Activated T-helper 2 cell treated with anti-CD3 and anti-CD28 coated beads, Interferon-gamma antibody, Interleukin-2, Interleukin-4, amounts not matched to agents 10 μg/mL and 5 μg/mL and 100 μg/mL, durations not matched to agents 14 hours and 24 hours and 36 hours (primary cell): ENCODE measurements around the gene RGL2. TPM values are rescaled to one million over a fixed set of nuclear protein-coding genes. Genes with fewer than 3 reads are reported as not detected.

ENCODE experiments used
- DNase-seq: peaks from one replicate; pipeline ENCODE4 v3.0.0; 2021; ENCODE audit warnings: low spot score
- H3K27ac Mint-ChIP-seq: one replicate; pipeline ENCODE4 v1.8.0; 2021; ENCODE audit warnings: mixed read lengths
- H3K27me3 Mint-ChIP-seq: one replicate; pipeline ENCODE4 v1.8.0; 2021; ENCODE audit warnings: low read depth, mixed read lengths
- H3K36me3 Mint-ChIP-seq: one replicate; pipeline ENCODE4 v1.8.0; 2021; ENCODE audit warnings: low read depth, mixed read lengths
- H3K4me1 Mint-ChIP-seq: one replicate; pipeline ENCODE4 v1.8.0; 2021; ENCODE audit warnings: low read depth, mixed read lengths
- H3K4me3 Mint-ChIP-seq: one replicate; pipeline ENCODE4 v1.8.0; 2021; ENCODE audit warnings: low read depth, mild to moderate bottlenecking, moderate library complexity, mixed read lengths
- H3K9me3 Mint-ChIP-seq: one replicate; pipeline ENCODE4 v1.8.0; 2021; ENCODE audit warnings: mixed read lengths
- intact Hi-C: fragments of 100-400 bp; cut with micrococcal nuclease; formaldehyde crosslinking; loops from one replicate; pipeline ENCODE4 v1.15.1; 2023
- total RNA-seq: library from RNA; stranded (reverse); gene quantifications from 2 replicates; pipeline ENCODE4 v1.2.3, GENCODE V29; 2022

RGL2 gene
- total RNA-seq, 1 donor from 2014 or later, result 32.9 TPM

DNA sequence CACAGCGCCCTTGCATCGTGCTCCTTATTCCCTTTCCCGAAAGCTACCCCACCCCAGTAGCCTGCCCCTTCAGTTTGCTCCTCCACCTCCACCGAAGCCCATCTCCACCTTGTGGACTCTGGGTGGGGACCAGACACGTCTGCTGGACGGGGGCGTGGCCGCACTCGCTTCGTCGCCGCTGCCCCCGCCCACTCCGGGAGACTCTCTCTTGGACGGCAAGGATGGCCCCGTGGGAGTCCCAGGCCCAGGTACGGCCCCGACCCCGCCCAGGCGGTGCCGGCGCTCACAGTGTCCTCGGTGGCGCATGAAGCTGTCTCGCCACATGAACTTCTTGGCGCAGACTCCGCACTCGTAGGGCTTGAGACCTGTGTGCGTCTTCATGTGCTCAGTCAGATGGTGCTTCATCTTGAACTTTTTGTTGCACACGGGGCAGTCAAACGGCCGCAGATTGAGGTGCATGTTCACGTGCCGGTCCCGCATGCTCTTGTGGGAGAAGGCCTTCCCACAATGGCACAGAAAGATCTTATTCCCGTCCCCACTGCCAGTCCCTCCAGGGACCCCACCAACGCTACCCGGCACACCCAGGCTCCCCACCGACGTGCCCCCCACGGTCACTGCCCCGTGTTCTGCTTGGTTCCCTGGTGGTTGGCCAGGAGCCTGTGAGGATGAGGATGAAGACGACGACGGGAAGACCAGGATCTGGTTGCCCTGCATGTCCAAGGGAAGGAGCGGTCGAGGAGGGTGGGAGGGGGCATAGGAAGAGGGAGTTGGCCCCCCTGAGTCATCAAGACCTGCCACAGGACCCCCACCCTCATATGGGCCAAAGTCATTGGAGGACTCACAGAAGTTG lies 16.4 kb upstream of the RGL2 start:
- intact Hi-C loops, result loop anchor here (1.0 to 10.0 kb wide), 7 partner anchors 8 to 460 kb away; partner anchors contain the start of genes B3GALT4, KIFC1, PSMB9 and RXRB
- H3K4me1 Mint-ChIP-seq, result peaks cover 47% of the 10 kb centered on the region
- H3K9me3 Mint-ChIP-seq, result no peaks in the 10 kb centered on the region
- peak overlapping the region; percentile 98 for H3K27ac Mint-ChIP-seq
- H3K27me3 Mint-ChIP-seq, result no peaks in the 10 kb centered on the region
- DNase-seq, result no peak
- H3K4me3 Mint-ChIP-seq, result peak overlapping the region; percentile 99
- peaks cover 64% of the 10 kb centered on the region for H3K36me3 Mint-ChIP-seq

DNA sequence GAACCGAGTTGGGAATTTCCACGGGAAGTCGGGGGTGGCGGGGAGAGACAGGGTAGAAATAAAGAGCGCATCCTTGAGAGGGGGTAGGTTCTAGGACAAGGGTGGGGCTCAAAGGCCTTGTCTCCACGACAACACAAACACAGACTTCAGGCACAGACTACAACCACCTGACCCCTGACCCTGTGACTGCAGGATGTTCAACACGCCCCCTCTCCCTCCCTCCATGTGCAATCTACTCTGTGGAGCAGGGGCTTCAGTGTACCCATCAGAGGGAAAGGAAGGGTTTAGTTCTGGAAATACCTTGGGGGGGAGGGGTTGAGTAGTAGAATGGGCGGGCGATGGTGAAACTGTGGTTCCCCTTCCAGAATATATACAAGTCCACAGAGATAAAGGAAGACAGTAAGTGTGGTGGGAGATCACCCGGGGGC lies 15.8 kb upstream of the RGL2 start:
- H3K4me1 Mint-ChIP-seq, result peaks cover 41% of the 10 kb centered on the region
- H3K36me3 Mint-ChIP-seq, result peaks cover 57% of the 10 kb centered on the region
- H3K4me3 Mint-ChIP-seq, result peak overlapping the region; percentile 99
- peak; percentile 70 for DNase-seq
- intact Hi-C loops, result loop anchor here (1.0 to 10.0 kb wide), 7 partner anchors 9 to 460 kb away; partner anchors contain the start of genes B3GALT4, KIFC1, PSMB9 and RXRB
- peak overlapping the region; percentile 98 for H3K27ac Mint-ChIP-seq
- no peaks in the 10 kb centered on the region for H3K9me3 Mint-ChIP-seq
- H3K27me3 Mint-ChIP-seq, result no peaks in the 10 kb centered on the region

DNA sequence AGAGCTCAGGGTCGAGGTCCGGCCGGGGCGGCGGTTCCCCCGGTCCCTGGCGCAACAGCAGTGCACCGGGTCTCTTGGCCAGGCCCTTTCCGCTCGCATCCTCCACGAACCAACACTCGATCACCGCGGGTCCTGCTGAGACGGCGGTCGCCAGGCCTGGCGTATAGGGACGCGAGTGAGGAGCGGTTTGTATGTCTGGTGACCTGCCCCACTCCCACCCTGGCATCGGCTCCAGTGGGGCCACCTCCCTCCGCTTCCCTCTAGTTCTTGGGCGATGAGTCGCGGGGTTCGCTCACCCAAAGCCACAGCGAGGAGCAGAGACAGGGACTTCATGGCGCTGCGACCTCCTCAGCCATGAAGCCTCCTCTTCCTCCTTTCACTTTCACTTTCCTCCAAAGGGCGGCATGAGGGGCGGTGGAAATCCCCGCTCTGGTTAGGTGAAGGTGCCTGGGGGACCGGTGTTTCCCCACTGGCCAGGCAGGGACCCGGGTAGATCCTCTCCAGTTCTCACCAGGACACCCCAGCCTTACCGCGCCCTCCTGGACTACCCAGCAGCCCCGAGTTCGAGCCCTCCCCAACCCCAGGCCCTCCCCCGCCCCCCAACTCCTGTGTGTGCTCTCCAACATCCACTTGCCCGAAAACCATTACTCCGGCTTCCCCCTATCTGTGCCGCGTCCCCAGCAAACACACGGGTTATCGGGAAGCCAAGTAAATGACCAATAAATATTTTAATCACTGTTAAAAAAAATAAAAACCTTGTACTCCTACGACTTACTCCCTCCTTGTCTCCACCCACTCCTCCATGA lies 15.2 kb upstream of the RGL2 start, which contains the start of gene TAPBP:
TSS of gene TAPBP (minus strand) at position 370 of the 806 bp plus-strand sequence. CDS start at position 333, 37 bp downstream.
- Mint-ChIP-seq H3K36me3 (peaks cover 54% of the 10 kb centered on the region), H3K4me3 (peak within 1 kb of the TSS; percentile 99), H3K4me1 (peaks cover 36% of the 10 kb centered on the region), H3K9me3 (no peaks in the 10 kb centered on the region), H3K27ac (peak within 1 kb of the TSS; percentile 98), H3K27me3 (no peaks in the 10 kb centered on the region)
- intact Hi-C loops, result loop anchor here (1.0 to 10.0 kb wide), 8 partner anchors 9 to 459 kb away; partner anchors contain the start of genes B3GALT4, KIFC1, PSMB9 and RXRB
- peak; percentile 87 for DNase-seq

DNA sequence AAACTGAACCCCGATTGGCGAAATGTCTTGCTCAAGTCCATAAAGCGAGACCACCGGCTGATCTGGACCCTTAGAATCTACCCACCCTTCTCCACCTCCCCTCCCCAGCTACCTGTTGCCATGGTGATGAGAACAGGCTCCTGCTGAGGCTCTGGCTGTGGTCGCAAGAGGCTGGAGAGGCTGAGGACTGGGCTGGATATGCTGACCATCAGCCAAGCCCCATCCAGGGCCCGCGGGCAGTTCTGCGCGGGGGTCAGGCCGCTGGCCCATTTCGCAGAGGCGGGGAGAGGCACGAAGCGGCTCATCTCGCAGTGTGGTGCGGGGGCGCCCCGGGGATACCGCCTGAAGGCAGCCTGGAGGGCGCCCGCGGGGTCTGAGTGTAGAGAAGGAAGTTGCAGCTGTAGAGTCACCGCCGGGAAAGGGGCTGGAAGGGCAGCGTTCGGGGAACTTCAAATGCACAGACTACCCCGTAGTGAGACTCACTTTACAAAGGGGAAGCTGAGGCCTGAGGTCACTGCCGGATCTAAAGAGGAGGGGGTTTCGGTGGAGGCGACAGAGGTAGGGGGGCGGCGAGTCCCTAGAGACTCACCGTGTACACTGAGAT lies 14.5 kb upstream of the RGL2 start:
- peak overlapping the region; percentile 98 for H3K27ac Mint-ChIP-seq
- no peaks in the 10 kb centered on the region for H3K9me3 Mint-ChIP-seq
- H3K36me3 Mint-ChIP-seq, result peaks cover 54% of the 10 kb centered on the region
- H3K27me3 Mint-ChIP-seq, result no peaks in the 10 kb centered on the region
- H3K4me1 Mint-ChIP-seq, result peaks cover 34% of the 10 kb centered on the region
- H3K4me3 Mint-ChIP-seq, result peak overlapping the region; percentile 99
- intact Hi-C loops, result loop anchor here (2.0 to 10.0 kb wide), 5 partner anchors 34 to 458 kb away; partner anchors contain the start of genes B3GALT4, PSMB9 and TAP1
- no peak for DNase-seq

DNA sequence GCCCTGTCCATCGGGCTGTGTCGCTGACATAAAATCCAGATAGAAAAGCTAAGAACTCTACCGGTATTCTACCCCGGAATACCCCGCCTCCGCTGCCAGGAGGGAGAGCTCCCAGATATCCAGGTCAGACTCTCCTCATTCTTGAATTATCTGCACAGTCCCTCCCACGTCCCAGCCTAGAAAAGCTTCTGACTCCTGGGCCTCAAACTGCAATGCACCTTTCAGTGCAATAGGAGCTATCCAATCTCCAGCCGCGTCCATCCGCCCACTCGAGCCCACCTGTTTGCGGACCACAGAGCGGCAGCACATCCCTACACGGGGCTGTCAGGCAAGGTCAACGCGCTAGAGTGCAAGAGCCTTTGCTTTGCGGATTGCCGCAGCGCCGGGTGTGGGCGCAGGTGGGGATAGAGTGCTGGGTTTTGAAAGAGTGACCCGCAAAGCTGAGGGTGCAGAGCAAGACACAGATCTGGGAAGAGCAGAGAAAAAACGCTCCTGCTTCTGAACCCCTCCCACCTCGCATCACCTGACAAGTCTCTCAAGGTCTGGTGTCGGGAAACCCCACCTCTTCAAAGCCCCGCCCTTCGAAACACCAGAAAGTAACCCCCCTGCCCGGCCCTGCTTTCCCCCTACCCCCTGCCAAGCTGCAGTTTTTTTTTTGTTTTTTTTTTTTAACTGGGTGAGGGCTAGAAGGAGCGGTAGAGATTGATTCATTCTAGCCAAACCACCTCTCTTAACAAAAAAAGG lies 13.8 kb upstream of the RGL2 start:
- intact Hi-C loops, result loop anchor here (1.0 to 10.0 kb wide), 6 partner anchors 13 to 458 kb away; partner anchors contain the start of genes B3GALT4, PSMB9 and TAP1
- peaks cover 32% of the 10 kb centered on the region for H3K4me1 Mint-ChIP-seq

DNA sequence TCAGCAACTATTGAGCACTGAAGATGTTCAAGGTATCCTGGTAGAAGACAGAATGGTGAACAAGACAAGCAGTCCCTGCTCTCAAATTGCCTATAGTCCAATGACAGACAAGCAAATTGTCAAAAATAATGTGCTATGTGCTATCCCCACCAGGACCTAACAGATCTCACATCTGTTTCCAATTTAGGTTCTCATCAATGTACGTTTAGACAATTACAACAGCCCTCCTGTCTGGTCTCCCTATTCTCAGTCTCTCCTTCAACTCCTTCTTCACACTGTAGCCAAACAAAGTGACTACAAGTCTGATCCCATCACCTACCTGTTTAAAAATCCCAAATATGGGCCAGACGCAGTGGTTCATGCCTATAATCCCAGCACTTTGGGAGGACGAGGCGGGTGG lies 7.6 kb upstream of the RGL2 start:
- Mint-ChIP-seq H3K4me3 (no peak overlapping the region), H3K36me3 (peaks cover 70% of the 10 kb centered on the region), H3K4me1 (peaks cover 27% of the 10 kb centered on the region), H3K27me3 (no peaks in the 10 kb centered on the region), H3K27ac (no peak overlapping the region), H3K9me3 (no peaks in the 10 kb centered on the region)
- DNase-seq, result no peak
- intact Hi-C loops, result no loop called here

More for the DNA sequence above, 13.8 kb upstream of the RGL2 start:
- Mint-ChIP-seq H3K27ac (peak overlapping the region; percentile 98), H3K9me3 (no peaks in the 10 kb centered on the region), H3K36me3 (peaks cover 54% of the 10 kb centered on the region), H3K4me3 (peak overlapping the region; percentile 99), H3K27me3 (no peaks in the 10 kb centered on the region)
- peak; percentile 78 for DNase-seq

DNA sequence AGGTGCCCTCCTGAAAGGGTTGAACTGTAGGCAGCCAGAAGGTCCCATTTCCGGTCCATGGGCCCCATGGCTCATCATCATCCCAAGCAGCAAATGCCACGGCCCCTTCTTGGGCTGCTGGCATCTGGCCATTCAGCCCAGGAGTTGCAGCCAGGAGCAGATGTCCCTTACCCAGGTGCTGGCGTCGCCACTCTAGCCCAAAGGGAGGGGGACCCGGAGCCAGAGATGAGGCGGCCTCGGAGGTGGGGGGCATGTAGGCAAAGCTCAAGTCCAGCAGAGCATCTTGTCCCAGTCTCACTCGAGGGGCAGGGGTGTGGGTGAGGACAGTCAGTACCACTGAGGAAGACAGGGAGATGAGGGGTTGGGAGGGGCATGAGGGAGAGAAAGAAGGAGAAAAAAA lies 6.3 kb upstream of the RGL2 start:
- peaks cover 77% of the 10 kb centered on the region for H3K36me3 Mint-ChIP-seq
- no peak for DNase-seq
- peaks cover 28% of the 10 kb centered on the region for H3K4me1 Mint-ChIP-seq
- H3K9me3 Mint-ChIP-seq, result no peaks in the 10 kb centered on the region
- no peak overlapping the region for H3K4me3 Mint-ChIP-seq
- no peak overlapping the region for H3K27ac Mint-ChIP-seq
- H3K27me3 Mint-ChIP-seq, result no peaks in the 10 kb centered on the region
- intact Hi-C loops, result no loop called here

DNA sequence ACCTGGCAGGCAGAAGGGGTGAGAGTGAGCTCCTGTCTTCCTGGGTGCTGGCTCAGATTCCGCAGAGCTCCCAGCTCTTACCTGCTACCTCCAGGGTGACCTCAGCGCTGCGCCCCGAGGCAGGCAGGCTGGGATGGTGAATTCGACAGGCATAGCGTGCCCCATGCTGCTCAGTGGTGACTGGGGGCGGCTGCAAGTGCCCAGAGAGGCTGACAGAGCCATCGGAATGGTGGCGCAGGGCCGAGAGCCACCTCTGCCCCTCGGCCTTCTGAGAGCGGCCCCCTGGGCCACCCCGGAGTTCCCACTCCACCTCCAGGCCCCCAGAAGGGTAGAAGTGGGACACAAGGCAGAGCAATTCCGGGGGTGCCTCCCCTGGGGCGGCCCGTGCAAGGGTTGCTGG lies 5.5 kb upstream of the RGL2 start:
- Mint-ChIP-seq H3K27ac (no peak overlapping the region), H3K9me3 (no peaks in the 10 kb centered on the region), H3K27me3 (no peaks in the 10 kb centered on the region), H3K4me3 (no peak overlapping the region), H3K4me1 (peaks cover 36% of the 10 kb centered on the region), H3K36me3 (peaks cover 85% of the 10 kb centered on the region)
- intact Hi-C loops, result no loop called here
- DNase-seq, result no peak

DNA sequence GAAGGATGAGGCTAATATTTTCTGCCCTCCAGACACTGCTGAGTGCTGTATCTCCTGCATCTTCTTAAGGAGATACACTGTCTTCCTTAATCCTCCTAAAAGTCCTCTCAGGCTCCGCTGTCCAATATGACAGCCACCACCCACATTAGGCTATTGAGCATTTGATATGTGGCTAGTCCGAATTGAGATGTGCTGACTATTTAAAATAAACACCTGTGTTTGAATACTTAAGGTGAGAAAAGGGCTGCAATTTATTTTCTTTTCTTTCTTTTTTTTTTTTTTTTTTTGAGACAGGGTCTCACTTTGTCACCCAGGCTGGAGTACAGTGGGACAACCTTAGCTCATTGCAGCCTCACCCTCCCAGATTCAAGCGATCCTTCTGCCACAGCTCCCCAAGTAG lies 3.1 kb upstream of the RGL2 start:
- Mint-ChIP-seq H3K36me3 (peaks cover 70% of the 10 kb centered on the region), H3K27ac (no peak overlapping the region), H3K4me3 (no peak overlapping the region), H3K27me3 (no peaks in the 10 kb centered on the region), H3K4me1 (peaks cover 35% of the 10 kb centered on the region), H3K9me3 (no peaks in the 10 kb centered on the region)
- DNase-seq, result no peak
- intact Hi-C loops, result no loop called here

DNA sequence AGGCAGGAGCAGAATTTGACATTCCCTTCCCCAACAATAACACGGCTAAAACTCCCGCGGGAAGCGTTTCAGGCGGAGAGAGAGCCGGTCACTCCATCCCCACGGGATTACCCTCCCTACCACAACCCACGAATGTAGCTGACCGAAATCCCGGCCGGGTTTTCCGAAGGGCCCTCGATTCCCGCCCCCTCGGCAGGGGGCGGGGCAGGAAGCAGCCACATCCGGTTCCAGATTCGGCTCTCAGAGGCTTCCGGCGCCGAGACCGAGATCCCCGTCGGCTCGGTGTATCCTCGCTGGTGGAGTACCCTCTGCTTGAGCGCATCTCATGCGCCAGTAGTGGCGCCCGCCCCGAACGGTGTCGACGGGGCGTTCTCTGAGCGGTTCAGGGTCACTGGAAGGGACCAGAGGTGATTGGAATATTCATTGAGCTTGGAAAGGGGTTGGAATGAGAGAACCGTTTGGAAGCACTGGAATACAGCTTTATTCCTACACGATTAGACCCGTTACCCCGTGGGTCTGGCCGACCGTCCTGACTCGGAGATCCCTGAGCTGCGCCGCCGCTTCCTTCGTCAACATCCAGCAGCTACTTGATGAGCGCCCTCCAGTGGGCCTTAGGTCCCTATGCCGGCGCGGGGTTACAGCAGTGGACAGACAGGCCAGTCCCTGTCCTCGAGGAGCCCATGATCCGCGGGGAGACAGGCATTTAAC lies 649 bp upstream of the RGL2 start:
- Mint-ChIP-seq H3K27me3 (no peaks in the 10 kb centered on the region), H3K4me1 (peaks cover 24% of the 10 kb centered on the region), H3K36me3 (peaks cover 59% of the 10 kb centered on the region), H3K27ac (peak overlapping the region; percentile 99), H3K9me3 (no peaks in the 10 kb centered on the region), H3K4me3 (peak overlapping the region; percentile 93)
- intact Hi-C loops, result loop anchor here (1.0 to 5.0 kb wide), 5 partner anchors 10 to 118 kb away; partner anchors contain the start of genes B3GALT4, CUTA, KIFC1 and PFDN6
- peak; percentile 92 for DNase-seq
